ENCODE results near the gene STXBP5. TPM values are rescaled to one million over a fixed set of nuclear protein-coding genes. Genes with fewer than 3 reads are reported as not detected.

The STXBP5 gene
- total RNA-seq (2022; extraction: Qiagen RNA extraction), result 11.4 to 21.1 TPM (median 16.1 TPM) in 5 replicates

DNA sequence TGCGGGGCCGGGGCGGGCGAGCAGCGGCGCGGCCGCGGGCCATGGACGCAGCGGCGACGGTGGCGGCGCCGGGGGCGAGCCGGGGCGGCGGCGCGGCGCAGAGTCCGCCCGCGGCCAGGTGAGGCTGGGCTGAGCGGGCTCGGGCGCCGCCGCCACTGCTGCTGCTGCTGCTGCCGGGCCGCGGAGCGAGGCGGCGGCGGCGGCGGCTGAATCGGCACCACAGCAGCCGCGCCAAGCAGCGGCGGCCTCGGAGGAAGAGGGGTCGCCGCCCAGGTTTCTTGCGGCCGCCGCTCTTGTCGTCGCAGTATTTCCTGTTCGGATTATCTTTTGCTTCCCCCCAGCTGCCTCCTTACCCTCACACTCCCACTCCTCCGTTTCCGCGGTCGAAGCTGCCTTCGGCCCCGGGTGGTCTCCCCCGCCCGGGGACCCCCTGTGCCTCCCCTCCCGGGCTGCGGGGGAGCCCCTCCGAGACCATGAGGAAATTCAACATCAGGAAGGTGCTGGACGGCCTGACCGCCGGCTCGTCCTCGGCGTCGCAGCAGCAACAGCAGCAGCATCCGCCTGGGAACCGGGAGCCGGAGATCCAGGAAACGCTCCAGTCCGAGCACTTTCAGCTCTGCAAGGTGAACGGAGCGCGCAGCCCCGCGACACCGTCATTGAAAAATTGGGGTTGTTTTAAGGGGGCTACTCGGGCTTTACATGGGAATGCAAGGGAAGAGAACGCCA lies at the start of gene STXBP5:
STXBP5 (plus strand) TSS at position 358 of the 726 bp plus-strand sequence; CDS start at position 474, 116 bp downstream.

Measured in A549 treated with AZD2906 at 1 μM for 4 hours (cell line).